GM23248 (cell line): ENCODE results near the gene NIPBL. TPM values are rescaled to one million over a fixed set of nuclear protein-coding genes. Genes with fewer than 3 reads are reported as not detected.

Source experiments
- DNase-seq: peaks from one replicate; pipeline ENCODE4 v3.0.0-alpha.2; 2015
- H2AFZ ChIP-seq: fragments of 200-600 bp; sonication (generic); 2 replicates; pipeline ENCODE4 v1.6.1; 2016; ENCODE audit warnings: antibody characterized with exemption
- H3F3A ChIP-seq: fragments of 200-600 bp; sonication (generic); 2 replicates; pipeline ENCODE4 v1.6.1; 2016; ENCODE audit warnings: mild to moderate bottlenecking, antibody characterized with exemption, mixed run types; ENCODE audit not compliant: insufficient read depth
- H3K27ac ChIP-seq: fragments of 200-600 bp; sonication (generic); 2 replicates; pipeline ENCODE4 v1.5.1; 2016; ENCODE audit warnings: mild to moderate bottlenecking
- H3K27me3 ChIP-seq: fragments of 200-600 bp; sonication (generic); replicated peaks from 2 replicates; pipeline ENCODE4 v1.6.1; 2016; ENCODE audit warnings: mild to moderate bottlenecking; ENCODE audit not compliant: insufficient read depth
- H3K36me3 ChIP-seq: fragments of 200-600 bp; sonication (generic); 2 replicates; pipeline ENCODE4 v1.6.1; 2016; ENCODE audit warnings: low read depth, mild to moderate bottlenecking
- H3K4me1 ChIP-seq: fragments of 200-600 bp; sonication (generic); 2 replicates; pipeline ENCODE4 v1.6.1; 2016; ENCODE audit warnings: mild to moderate bottlenecking; ENCODE audit not compliant: insufficient read depth
- H3K4me2 ChIP-seq: fragments of 200-600 bp; sonication (generic); one replicate; pipeline ENCODE4 v1.6.1; 2016; ENCODE audit warnings: mild to moderate bottlenecking; ENCODE audit not compliant: unreplicated experiment
- H3K4me3 ChIP-seq: fragments of 200-600 bp; sonication (generic); 2 replicates; pipeline ENCODE4 v1.5.1; 2016; ENCODE audit warnings: mild to moderate bottlenecking
- H3K79me2 ChIP-seq: fragments of 200-600 bp; sonication (generic); 2 replicates; pipeline ENCODE4 v1.6.1; 2016; ENCODE audit warnings: mild to moderate bottlenecking; ENCODE audit not compliant: insufficient read depth
- H3K9ac ChIP-seq: fragments of 200-600 bp; sonication (generic); 2 replicates; pipeline ENCODE4 v1.6.1; 2016; ENCODE audit warnings: mild to moderate bottlenecking
- H3K9me2 ChIP-seq: fragments of 200-600 bp; sonication (generic); 2 replicates; pipeline ENCODE4 v1.6.1; 2016; ENCODE audit warnings: mixed run types, mild to moderate bottlenecking, moderate library complexity; ENCODE audit not compliant: insufficient read depth
- H3K9me3 ChIP-seq: fragments of 200-600 bp; sonication (generic); one replicate; pipeline ENCODE4 v1.6.1; 2017; ENCODE audit warnings: low read depth
- H4K20me1 ChIP-seq: fragments of 200-600 bp; sonication (generic); 2 replicates; pipeline ENCODE4 v1.6.0; 2016; ENCODE audit not compliant: insufficient read depth
- EZH2 ChIP-seq: fragments of 200-600 bp; sonication (generic); IDR thresholded peaks from 2 replicates; pipeline ENCODE4 v1.6.1; 2018; ENCODE audit warnings: antibody characterized with exemption, mild to moderate bottlenecking; ENCODE audit not compliant: insufficient read depth, poor library complexity, severe bottlenecking
- EZH2phosphoT487 ChIP-seq: fragments of 200-600 bp; sonication (generic); IDR thresholded peaks from 2 replicates; pipeline ENCODE4 v1.6.1; 2018; ENCODE audit warnings: antibody characterized with exemption, moderate library complexity, mild to moderate bottlenecking, low read depth; ENCODE audit not compliant: insufficient read depth
- WGBS, 2 experiments: methylation state at CpG; one replicate each; pipeline ENCODE4 v1.1.6; 2015 to 2017; ENCODE audit warnings: low lambda C conversion rate in 2 of 2, low coverage in 1 of 2; ENCODE audit errors: missing lambda C conversion rate in 2 of 2; 5-methylcytosine and 5-hydroxymethylcytosine counted together
- in situ Hi-C: fragments of 300-500 bp; cut with MboI; formaldehyde crosslinking; loops from 2 replicates; pipeline ENCODE4 v1.15.0; 2020
- polyA plus RNA-seq: library from polyadenylated mRNA; unstranded; fragments of >200 nt; fragmentation: Nextera tagmentation; extraction: Ambion mirVana; gene quantifications from 2 replicates; pipeline ENCODE4 v1.2.1, GENCODE V29; 2016
- total RNA-seq: library from RNA; depleted of rRNA; stranded (reverse); fragments of >200 nt; shearing (Covaris generic); gene quantifications from 2 replicates; pipeline ENCODE4 v1.2.3, GENCODE V29; 2014

The NIPBL gene
- total and polyA plus RNA-seq, 2 experiments from 2014 or later = 12.5 to 15.7 TPM

- no peaks in the 10 kb centered on the region for H3K9me3 ChIP-seq
- H3K27me3 ChIP-seq = no peaks in the 10 kb centered on the region
- H3K4me2 ChIP-seq = no peak overlapping the region
- H3K36me3 ChIP-seq = no peaks in the 10 kb centered on the region
- in situ Hi-C loops = no loop called here
- TF ChIP-seq EZH2phosphoT487 (no peak), EZH2 (no peak)
- H3F3A ChIP-seq = peaks cover 33% of the 10 kb centered on the region; the same call in 1 of the 2 replicates
- H3K9me2 ChIP-seq = no peaks in the 10 kb centered on the region; the same call in 1 of the 2 replicates
- no peak for DNase-seq
- H3K9ac ChIP-seq = no peak overlapping the region
- WGBS, 2 experiments = 100% methylated on average over 1 of the region's 1 CpG
- peaks cover 100% of the 10 kb centered on the region for H3K79me2 ChIP-seq
- H3K4me1 ChIP-seq = peaks cover 38% of the 10 kb centered on the region
- no peak overlapping the region for H3K4me3 ChIP-seq
- H2AFZ ChIP-seq = no peak overlapping the region
- H4K20me1 ChIP-seq = peaks cover 67% of the 10 kb centered on the region
- no peak overlapping the region for H3K27ac ChIP-seq
Measured at GRCh38 chr5:36932699-36933098, 56.1 kb downstream of the NIPBL start.

GRCh38 chr5:36934740-36935356 is 58.3 kb downstream of the NIPBL start:
- H3K4me1 ChIP-seq = peaks cover 27% of the 10 kb centered on the region
- no peak overlapping the region for H2AFZ ChIP-seq
- H4K20me1 ChIP-seq = peaks cover 58% of the 10 kb centered on the region
- in situ Hi-C loops = no loop called here
- TF ChIP-seq EZH2phosphoT487 (no peak), EZH2 (no peak)
- no peaks in the 10 kb centered on the region; the same call in 1 of the 2 replicates for H3K9me2 ChIP-seq
- H3K9me3 ChIP-seq = no peaks in the 10 kb centered on the region
- no peak overlapping the region for H3K9ac ChIP-seq
- H3K27me3 ChIP-seq = no peaks in the 10 kb centered on the region
- DNase-seq = peak; percentile 33
- peaks cover 12% of the 10 kb centered on the region; the same call in 1 of the 2 replicates for H3F3A ChIP-seq
- no peaks in the 10 kb centered on the region for H3K36me3 ChIP-seq
- no peak overlapping the region for H3K4me3 ChIP-seq
- peaks cover 100% of the 10 kb centered on the region for H3K79me2 ChIP-seq
- H3K4me2 ChIP-seq = no peak overlapping the region
- 75 to 86% methylated on average over 3 of the region's 3 CpGs for WGBS, 2 experiments
- H3K27ac ChIP-seq = no peak overlapping the region

GRCh38 chr5:36935805-36936204 is 59.2 kb downstream of the NIPBL start:
- TF ChIP-seq EZH2phosphoT487 = no peak
- TF ChIP-seq EZH2 = no peak
- H4K20me1 ChIP-seq = peaks cover 55% of the 10 kb centered on the region
- no peak overlapping the region for H3K9ac ChIP-seq
- peaks cover 30% of the 10 kb centered on the region for H3K4me1 ChIP-seq
- peaks cover 6% of the 10 kb centered on the region; the same call in 1 of the 2 replicates for H3F3A ChIP-seq
- H3K9me3 ChIP-seq = no peaks in the 10 kb centered on the region
- WGBS, 2 experiments = 98 to 100% methylated on average over 1 of the region's 1 CpG
- H3K79me2 ChIP-seq = peaks cover 100% of the 10 kb centered on the region
- no peaks in the 10 kb centered on the region for H3K36me3 ChIP-seq
- no peak overlapping the region for H2AFZ ChIP-seq
- no peak overlapping the region for H3K27ac ChIP-seq
- in situ Hi-C loops = no loop called here
- H3K27me3 ChIP-seq = no peaks in the 10 kb centered on the region
- no peak for DNase-seq
- H3K4me3 ChIP-seq = no peak overlapping the region
- H3K4me2 ChIP-seq = no peak overlapping the region
- no peaks in the 10 kb centered on the region for H3K9me2 ChIP-seq

GRCh38 chr5:36936309-36936708 is 59.7 kb downstream of the NIPBL start:
- TF ChIP-seq EZH2phosphoT487 (no peak), EZH2 (no peak)
- H3K9me2 ChIP-seq = no peaks in the 10 kb centered on the region
- H3K4me1 ChIP-seq = peaks cover 33% of the 10 kb centered on the region
- no peak for DNase-seq
- H4K20me1 ChIP-seq = peaks cover 53% of the 10 kb centered on the region
- H3K9ac ChIP-seq = no peak overlapping the region
- H3K27ac ChIP-seq = no peak overlapping the region
- H3K4me2 ChIP-seq = no peak overlapping the region
- peaks cover 100% of the 10 kb centered on the region for H3K79me2 ChIP-seq
- in situ Hi-C loops = no loop called here
- 74 to 75% methylated on average over 3 of the region's 3 CpGs for WGBS, 2 experiments
- H3K9me3 ChIP-seq = no peaks in the 10 kb centered on the region
- H3K4me3 ChIP-seq = no peak overlapping the region
- no peak overlapping the region for H2AFZ ChIP-seq
- H3K36me3 ChIP-seq = no peaks in the 10 kb centered on the region
- peaks cover 6% of the 10 kb centered on the region; the same call in 1 of the 2 replicates for H3F3A ChIP-seq
- H3K27me3 ChIP-seq = no peaks in the 10 kb centered on the region
